ENCODE results near the gene RLN1. TPM values are rescaled to one million over a fixed set of nuclear protein-coding genes. Genes with fewer than 3 reads are reported as not detected.

The RLN1 gene
- polyA plus RNA-seq, 1 donor (not counting 4 experiments of a cell fraction or from before 2014, with no cell fraction given), result 0.10 TPM

DNA sequence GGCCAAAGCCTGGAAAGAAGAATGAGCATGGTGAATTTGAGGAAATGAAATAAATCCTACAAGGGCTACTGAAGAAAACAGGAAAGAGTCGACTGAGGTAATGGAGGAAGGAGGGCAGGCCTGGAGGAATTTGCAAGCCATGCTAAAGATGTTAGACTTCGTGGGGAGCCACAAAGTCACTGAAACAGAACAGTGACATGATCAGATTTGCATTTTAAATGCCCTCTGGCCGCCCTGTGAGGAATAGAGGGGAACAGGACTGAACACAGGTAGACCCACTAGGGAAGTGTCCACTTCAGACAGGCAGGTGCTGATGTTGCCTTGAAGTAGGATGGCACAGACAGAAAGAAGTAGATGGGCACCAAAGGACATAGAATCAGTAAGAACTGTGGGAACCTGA, 42.8 kb upstream of the RLN1 start:
- Histone ChIP-seq H3K4me1 (ENCODE audit: control insufficient read depth, extremely low read depth, insufficient read depth, low read length) (no peaks in the 10 kb centered on the region), H2AFZ (ENCODE audit: control insufficient read depth, low read length) (no peak overlapping the region), H3K4me2 (ENCODE audit: control insufficient read depth, extremely low read depth, insufficient read depth, low read depth, low read length) (no peak overlapping the region), H3K79me2 (ENCODE audit: control insufficient read depth, insufficient read depth, low read length) (no peaks in the 10 kb centered on the region), H3K4me3 (ENCODE audit: control insufficient read depth in 2 of 3, extremely low read depth in 1 of 3, insufficient read depth in 2 of 3, low read depth in 1 of 3, low read length in 3 of 3) (no peak overlapping the region), H3K27ac (ENCODE audit: control insufficient read depth, insufficient read depth, low read length) (no peak overlapping the region), H3K9me1 (ENCODE audit: control insufficient read depth, extremely low read depth, insufficient read depth, low read length) (no peaks in the 10 kb centered on the region), H4K20me1 (ENCODE audit: control insufficient read depth, extremely low read depth, insufficient read depth, low read length) (no peaks in the 10 kb centered on the region), H3K36me3 (ENCODE audit: control insufficient read depth in 2 of 2, extremely low read depth in 1 of 2, insufficient read depth in 2 of 2, low read length in 2 of 2) (no peaks in the 10 kb centered on the region), H3K9ac (ENCODE audit: control insufficient read depth, extremely low read depth, insufficient read depth, low read length) (no peak overlapping the region), H3K27me3 (ENCODE audit: control insufficient read depth, extremely low read depth, insufficient read depth, low read length) (no peaks in the 10 kb centered on the region), H3K9me3 (ENCODE audit: control insufficient read depth, low read depth, low read length) (no peaks in the 10 kb centered on the region)
- no peak for TF ChIP-seq EZH2 (IDR thresholded peaks at IDR 0.05; ENCODE audit: low read length)
- TF ChIP-seq, protein P1, sequence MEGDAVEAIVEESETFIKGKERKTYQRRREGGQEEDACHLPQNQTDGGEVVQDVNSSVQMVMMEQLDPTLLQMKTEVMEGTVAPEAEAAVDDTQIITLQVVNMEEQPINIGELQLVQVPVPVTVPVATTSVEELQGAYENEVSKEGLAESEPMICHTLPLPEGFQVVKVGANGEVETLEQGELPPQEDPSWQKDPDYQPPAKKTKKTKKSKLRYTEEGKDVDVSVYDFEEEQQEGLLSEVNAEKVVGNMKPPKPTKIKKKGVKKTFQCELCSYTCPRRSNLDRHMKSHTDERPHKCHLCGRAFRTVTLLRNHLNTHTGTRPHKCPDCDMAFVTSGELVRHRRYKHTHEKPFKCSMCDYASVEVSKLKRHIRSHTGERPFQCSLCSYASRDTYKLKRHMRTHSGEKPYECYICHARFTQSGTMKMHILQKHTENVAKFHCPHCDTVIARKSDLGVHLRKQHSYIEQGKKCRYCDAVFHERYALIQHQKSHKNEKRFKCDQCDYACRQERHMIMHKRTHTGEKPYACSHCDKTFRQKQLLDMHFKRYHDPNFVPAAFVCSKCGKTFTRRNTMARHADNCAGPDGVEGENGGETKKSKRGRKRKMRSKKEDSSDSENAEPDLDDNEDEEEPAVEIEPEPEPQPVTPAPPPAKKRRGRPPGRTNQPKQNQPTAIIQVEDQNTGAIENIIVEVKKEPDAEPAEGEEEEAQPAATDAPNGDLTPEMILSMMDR (optimal IDR thresholded peaks at IDR 0.05 in 1 of 3, IDR thresholded peaks at IDR 0.05 in 1 of 3, conservative IDR thresholded peaks at IDR 0.05 in 1 of 3; ENCODE audit: extremely low read depth in 1 of 3, insufficient read depth in 2 of 3, low read length in 3 of 3), result no peak
- DNase-seq (ENCODE audit: low read depth, low spot score), result no peak
- dilution Hi-C loops (cut with MboI; ENCODE audit: extremely low pct_ligation_motif_present, low sequenced_read_pairs), result no loop called here
- peak; percentile 5 for FAIRE-seq

DNA sequence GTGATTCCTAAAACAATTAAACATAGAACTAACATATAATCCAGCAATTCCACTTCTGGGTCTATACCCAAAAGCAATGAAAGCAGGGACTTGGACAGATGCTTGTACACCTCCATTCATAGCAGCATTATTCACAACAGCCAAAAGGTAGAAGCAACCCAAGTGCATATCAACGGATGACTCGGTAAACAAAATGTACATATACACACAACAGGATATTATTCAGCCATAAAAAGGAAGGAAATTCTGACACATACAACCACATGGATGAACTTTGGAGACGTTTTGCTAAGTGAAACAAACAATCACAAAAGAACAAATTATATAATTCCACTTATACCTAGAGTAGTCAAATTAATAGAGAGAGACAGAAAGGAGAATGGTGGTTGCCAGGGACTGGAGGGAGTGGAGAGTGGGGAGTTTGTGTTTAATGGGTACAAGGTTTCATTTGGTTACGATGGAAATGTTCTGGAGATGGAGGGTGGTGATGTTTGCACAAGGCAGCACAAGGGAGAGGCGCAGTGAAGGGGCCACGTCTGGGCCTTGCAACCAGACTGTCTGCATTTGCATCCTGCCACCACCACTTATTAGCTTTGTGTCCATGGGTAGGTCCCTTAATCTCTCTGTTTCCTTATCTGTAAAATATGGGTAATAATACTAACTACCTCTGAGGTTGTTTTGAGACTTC, 36.3 kb upstream of the RLN1 start:
- Histone ChIP-seq H4K20me1 (ENCODE audit: control insufficient read depth, extremely low read depth, insufficient read depth, low read length) (no peaks in the 10 kb centered on the region), H3K9me1 (ENCODE audit: control insufficient read depth, extremely low read depth, insufficient read depth, low read length) (no peaks in the 10 kb centered on the region), H3K27me3 (ENCODE audit: control insufficient read depth, extremely low read depth, insufficient read depth, low read length) (no peaks in the 10 kb centered on the region), H3K36me3 (ENCODE audit: control insufficient read depth in 2 of 2, extremely low read depth in 1 of 2, insufficient read depth in 2 of 2, low read length in 2 of 2) (no peaks in the 10 kb centered on the region), H3K79me2 (ENCODE audit: control insufficient read depth, insufficient read depth, low read length) (no peaks in the 10 kb centered on the region), H3K27ac (ENCODE audit: control insufficient read depth, insufficient read depth, low read length) (no peak overlapping the region), H3K4me2 (ENCODE audit: control insufficient read depth, extremely low read depth, insufficient read depth, low read depth, low read length) (no peak overlapping the region), H2AFZ (ENCODE audit: control insufficient read depth, low read length) (no peak overlapping the region), H3K4me1 (ENCODE audit: control insufficient read depth, extremely low read depth, insufficient read depth, low read length) (no peaks in the 10 kb centered on the region), H3K9me3 (ENCODE audit: control insufficient read depth, low read depth, low read length) (no peaks in the 10 kb centered on the region), H3K4me3 (ENCODE audit: control insufficient read depth in 2 of 3, extremely low read depth in 1 of 3, insufficient read depth in 2 of 3, low read depth in 1 of 3, low read length in 3 of 3) (no peak overlapping the region), H3K9ac (ENCODE audit: control insufficient read depth, extremely low read depth, insufficient read depth, low read length) (no peak overlapping the region)
- FAIRE-seq, result no peak
- dilution Hi-C loops (cut with MboI; ENCODE audit: extremely low pct_ligation_motif_present, low sequenced_read_pairs), result no loop called here
- no peak for DNase-seq (ENCODE audit: low read depth, low spot score)
- TF ChIP-seq, protein P1 (optimal IDR thresholded peaks at IDR 0.05 in 1 of 3, IDR thresholded peaks at IDR 0.05 in 1 of 3, conservative IDR thresholded peaks at IDR 0.05 in 1 of 3; ENCODE audit: extremely low read depth in 1 of 3, insufficient read depth in 2 of 3, low read length in 3 of 3), result no peak

All from keratinocyte (primary cell).